HTERT RPE-1 (cell line): ENCODE data around the gene KRTAP5-10.
"Not testable (repeated sequence)": the region's sequence is repeated elsewhere in the genome, so short reads cannot be mapped to it uniquely, and the experiment has no call there.

Experiments
- in situ Hi-C: fragments of 300-500 bp; cut with MboI; formaldehyde crosslinking; loops from 4 replicates; pipeline ENCODE4 v1.14.3; 2020; ENCODE audit warnings: low sequenced_read_pairs

Gene KRTAP5-10

GRCh38 chr11:71607520-71608216 is 42.3 kb downstream of the KRTAP5-10 start:
- in situ Hi-C loops, result not testable (repeated sequence)

GRCh38 chr11:71608272-71608671 is 42.9 kb downstream of the KRTAP5-10 start:
- in situ Hi-C loops, result not testable (repeated sequence)

- in situ Hi-C loops, result not testable (repeated sequence)
Observed at GRCh38 chr11:71611218-71611910, 46.0 kb downstream of the KRTAP5-10 start.

- in situ Hi-C loops, result not testable (repeated sequence)
Observed at GRCh38 chr11:71613931-71614330, 48.6 kb downstream of the KRTAP5-10 start.

GRCh38 chr11:71614366-71614917 is 49.1 kb downstream of the KRTAP5-10 start:
- in situ Hi-C loops, result not testable (repeated sequence)

- in situ Hi-C loops, result not testable (repeated sequence)
Observed at GRCh38 chr11:71615003-71615402, 49.6 kb downstream of the KRTAP5-10 start.
